H1 (cell line): ENCODE measurements around the gene C11orf54. TPM values are rescaled to one million over a fixed set of nuclear protein-coding genes. Genes with fewer than 3 reads are reported as not detected.
A peak's percentile ranks its signal among the peaks of the same experiment; 100 is the strongest.

Experiments used
- CTCF ChIA-PET: fragments of 300-600 bp; sonication (Branson Sonifier 250); formaldehyde crosslinking; loops from one replicate; lab custom pipeline; 2021; ENCODE audit not compliant: partially characterized antibody; lab: Charles Lee
- POLR2A ChIA-PET: fragments of 300-600 bp; sonication (Branson Sonifier 250); formaldehyde crosslinking; loops from one replicate; lab custom pipeline; 2021; ENCODE audit warnings: inconsistent platforms; ENCODE audit not compliant: partially characterized antibody; lab: Charles Lee
- DNase-seq, 2 experiments: peaks; one replicate each; pipeline versions ENCODE4 v3.0.0 to v3.0.0-alpha.2; 2010 to 2022; ENCODE audit warnings: low spot score in 2 of 2, low read depth in 1 of 2, mixed read lengths in 1 of 2
- FAIRE-seq: peaks from 2 replicates; lab custom pipeline; 2011; peaks lifted over from hg19 to GRCh38; lab: Jason Lieb, UNC
- H2AFZ ChIP-seq: 2 replicates; pipeline ENCODE4 v1.8.1; 2012; ENCODE audit warnings: low read length, inconsistent platforms
- H2AK5ac ChIP-seq: 2 replicates; pipeline ENCODE4 v1.6.1; 2013; ENCODE audit warnings: low read depth, low read length
- H2BK120ac ChIP-seq: replicated peaks from 2 replicates; pipeline ENCODE3; 2013; ENCODE audit warnings: low read depth, low read length, inconsistent platforms
- H2BK12ac ChIP-seq: 2 replicates; pipeline ENCODE4 v1.6.1; 2013; ENCODE audit warnings: low read depth, low read length
- H2BK15ac ChIP-seq: 2 replicates; pipeline ENCODE4 v1.6.1; 2013; ENCODE audit warnings: low read length
- H2BK20ac ChIP-seq: 2 replicates; pipeline ENCODE4 v1.6.1; 2013; ENCODE audit warnings: low read length
- H2BK5ac ChIP-seq: 2 replicates; pipeline ENCODE4 v1.6.1; 2013; ENCODE audit warnings: low read depth, low read length
- H3K14ac ChIP-seq: 2 replicates; pipeline ENCODE4 v1.6.1; 2013; ENCODE audit warnings: inconsistent platforms; ENCODE audit not compliant: insufficient read length
- H3K18ac ChIP-seq: 2 replicates; pipeline ENCODE4 v1.6.1; 2013; ENCODE audit warnings: low read length; ENCODE audit errors: extremely low read depth
- H3K23ac ChIP-seq: 2 replicates; pipeline ENCODE4 v1.6.1; 2013; ENCODE audit warnings: inconsistent platforms; ENCODE audit not compliant: insufficient read length
- H3K23me2 ChIP-seq: 2 replicates; pipeline ENCODE4 v1.6.1; 2013; ENCODE audit warnings: low read depth, low read length
- H3K27ac ChIP-seq: 2 replicates; pipeline ENCODE4 v1.6.1; 2011; ENCODE audit warnings: low read depth, low read length, inconsistent platforms
- H3K27me3 ChIP-seq, 4 experiments: replicated peaks in 1 of 4; 1 replicate in 1 of 4; 2 replicates in 3 of 4; pipeline versions ENCODE4 v1.6.1 to v1.8.1; 2011 to 2013; ENCODE audit warnings: low read length in 3 of 4, mild to moderate bottlenecking in 3 of 4, inconsistent platforms in 2 of 4, mixed read lengths in 2 of 4, moderate library complexity in 1 of 4; ENCODE audit not compliant: control insufficient read depth in 3 of 4, insufficient read depth in 3 of 4; ENCODE audit errors: extremely low read depth in 1 of 4
- H3K36me3 ChIP-seq, 4 experiments: 2 replicates each; pipeline versions ENCODE4 v1.6.1 to v1.8.1; 2011 to 2013; ENCODE audit warnings: mild to moderate bottlenecking in 4 of 4, low read length in 3 of 4, moderate library complexity in 2 of 4, control low read depth in 1 of 4, inconsistent platforms in 1 of 4; ENCODE audit not compliant: insufficient read depth in 4 of 4, control insufficient read depth in 2 of 4
- H3K4ac ChIP-seq: replicated peaks from 2 replicates; pipeline ENCODE3; 2013; ENCODE audit warnings: low read length, low read depth, mixed read lengths, inconsistent platforms; ENCODE audit not compliant: insufficient read length
- H3K4me1 ChIP-seq, 4 experiments: replicated peaks in 1 of 4; 1 replicate in 1 of 4; 2 replicates in 3 of 4; pipeline versions ENCODE4 v1.6.1 to v1.8.1; 2011 to 2013; ENCODE audit warnings: low read length in 3 of 4, inconsistent platforms in 2 of 4, mixed read lengths in 1 of 4; ENCODE audit not compliant: insufficient read depth in 4 of 4, control insufficient read depth in 3 of 4
- H3K4me2 ChIP-seq, 2 experiments: 2 replicates each; pipeline versions ENCODE4 v1.6.1 to v1.8.1; 2011 to 2013; ENCODE audit warnings: low read depth in 2 of 2, low read length in 2 of 2, control low read depth in 1 of 2, inconsistent platforms in 1 of 2, mild to moderate bottlenecking in 1 of 2; ENCODE audit not compliant: insufficient read depth in 1 of 2
- H3K4me3 ChIP-seq, 4 experiments: fragments of 200-600, 300-600 bp in 1 of 4; sonication (generic), shearing (Covaris generic), sonication (Bioruptor Twin) in 1 of 4; 2 replicates each; pipeline versions ENCODE4 v1.5.1 to v1.8.1; 2011 to 2016; ENCODE audit warnings: low read length in 4 of 4, low read depth in 3 of 4, control low read depth in 2 of 4, inconsistent platforms in 2 of 4, mild to moderate bottlenecking in 2 of 4, mixed read lengths in 1 of 4, moderate library complexity in 1 of 4; ENCODE audit not compliant: insufficient read depth in 2 of 4; ENCODE audit errors: extremely low read depth in 1 of 4
- H3K56ac ChIP-seq: replicated peaks from 2 replicates; pipeline ENCODE3; 2013; ENCODE audit warnings: low read depth, mild to moderate bottlenecking, mixed read lengths, low read length, inconsistent platforms; ENCODE audit not compliant: insufficient read length
- H3K79me1 ChIP-seq: 2 replicates; pipeline ENCODE4 v1.6.1; 2013; ENCODE audit warnings: low read depth, low read length, control low read depth
- H3K79me2 ChIP-seq, 2 experiments: 2 replicates each; pipeline versions ENCODE4 v1.6.1 to v1.8.1; 2012 to 2013; ENCODE audit warnings: low read length in 2 of 2, mild to moderate bottlenecking in 2 of 2, inconsistent platforms in 1 of 2; ENCODE audit not compliant: insufficient read depth in 2 of 2, control insufficient read depth in 1 of 2
- H3K9ac ChIP-seq, 4 experiments: replicated peaks in 1 of 4; 1 replicate in 1 of 4; 2 replicates in 3 of 4; pipeline versions ENCODE4 v1.6.1 to v1.8.1; 2011 to 2013; ENCODE audit warnings: low read depth in 3 of 4, low read length in 3 of 4, control low read depth in 2 of 4, mild to moderate bottlenecking in 2 of 4, moderate library complexity in 2 of 4, inconsistent platforms in 1 of 4; ENCODE audit errors: extremely low read depth in 1 of 4
- H3K9me3 ChIP-seq, 2 experiments: 2 replicates each; pipeline versions ENCODE4 v1.6.1 to v1.8.1; 2012 to 2013; ENCODE audit warnings: mild to moderate bottlenecking in 2 of 2, moderate library complexity in 2 of 2, control low read depth in 1 of 2, inconsistent platforms in 1 of 2, low read depth in 1 of 2, low read length in 1 of 2, mixed read lengths in 1 of 2; ENCODE audit not compliant: insufficient read depth in 2 of 2
- H4K20me1 ChIP-seq, 2 experiments: replicated peaks in 1 of 2; 2 replicates each; pipeline versions ENCODE3 to v1.8.1; 2011 to 2013; ENCODE audit warnings: inconsistent platforms in 2 of 2, low read length in 2 of 2, mild to moderate bottlenecking in 1 of 2; ENCODE audit not compliant: insufficient read depth in 2 of 2, control insufficient read depth in 1 of 2
- H4K5ac ChIP-seq: 2 replicates; pipeline ENCODE4 v1.6.1; 2013; ENCODE audit warnings: low read length, low read depth, mixed read lengths, inconsistent platforms; ENCODE audit not compliant: insufficient read length
- H4K8ac ChIP-seq: 2 replicates; pipeline ENCODE4 v1.8.0; 2013; ENCODE audit warnings: mild to moderate bottlenecking, moderate library complexity, low read length, inconsistent platforms; ENCODE audit not compliant: insufficient read depth; ENCODE audit errors: extremely low read depth
- H4K91ac ChIP-seq: replicated peaks from 2 replicates; pipeline ENCODE3; 2013; ENCODE audit warnings: low read length, mixed read lengths, inconsistent platforms; ENCODE audit not compliant: insufficient read length
- BRCA1 ChIP-seq: IDR thresholded peaks from 2 replicates; pipeline ENCODE4 v1.6.1; 2012; ENCODE audit warnings: low read depth, low read length, improper control_type of control experiment
- CBX5 ChIP-seq: fragments of 300-800, 300-1000 bp; sonication (generic); IDR thresholded peaks from 2 replicates; pipeline ENCODE4 v1.7.1; 2016; ENCODE audit warnings: antibody characterized with exemption, low read length, low read depth
- CTBP2 ChIP-seq: IDR thresholded peaks from 2 replicates; pipeline ENCODE4 v1.7.0; 2011; ENCODE audit warnings: borderline replicate concordance, mild to moderate bottlenecking, moderate library complexity, mixed read lengths, low read length; ENCODE audit not compliant: insufficient read depth, insufficient read length
- EP300 ChIP-seq, 2 experiments: IDR thresholded peaks; 1 replicate in 1 of 2; 2 replicates in 1 of 2; pipeline ENCODE4 v1.6.1; 2011 to 2012; ENCODE audit warnings: low read depth in 2 of 2, low read length in 2 of 2, mild to moderate bottlenecking in 2 of 2, borderline replicate concordance in 1 of 2, inconsistent platforms in 1 of 2, moderate library complexity in 1 of 2
- GTF2F1 ChIP-seq: IDR thresholded peaks from 2 replicates; pipeline ENCODE4 v1.6.1; 2012; ENCODE audit warnings: low read depth, low read length, improper control_type of control experiment, borderline replicate concordance
- MAFK ChIP-seq: IDR thresholded peaks from 2 replicates; pipeline ENCODE4 v1.6.1; 2012; ENCODE audit warnings: low read depth, mild to moderate bottlenecking, improper control_type of control experiment, low read length
- NANOG ChIP-seq: IDR thresholded peaks from 2 replicates; pipeline ENCODE4 v1.6.1; 2011; ENCODE audit warnings: low read length, low read depth, mild to moderate bottlenecking, inconsistent platforms; ENCODE audit not compliant: insufficient read depth, poor library complexity, severe bottlenecking
- SIN3A ChIP-seq, 2 experiments: IDR thresholded peaks in 1 of 2; conservative IDR thresholded peaks in 1 of 2; 2 replicates each; pipeline ENCODE4 v1.6.1; 2011 to 2012; ENCODE audit warnings: low read length in 2 of 2, improper control_type of control experiment in 1 of 2, low read depth in 1 of 2, mild to moderate bottlenecking in 1 of 2
- WGBS, 2 experiments: shearing (Covaris generic) in 1 of 2; methylation state at CpG; one replicate each; pipeline versions ENCODE4 v1.1.6 to v1.1.7; 2013 to 2015; ENCODE audit warnings: low lambda C conversion rate in 2 of 2, mixed read lengths in 2 of 2, inconsistent platforms in 1 of 2, low coverage in 1 of 2, missing lambda C conversion rate in 1 of 2; ENCODE audit not compliant: insufficient replicate concordance in 2 of 2, insufficient coverage in 1 of 2, insufficient read length in 1 of 2; ENCODE audit errors: extremely low coverage in 1 of 2, missing lambda C conversion rate in 1 of 2; 5-methylcytosine and 5-hydroxymethylcytosine counted together
- polyA plus RNA-seq, 7 experiments: library from polyadenylated mRNA; depleted of rRNA in 3 of 7; stranded (reverse) in 5 of 7; unstranded in 2 of 7; fragments of >200 nt in 5 of 7; fragments of 200-250 nt in 2 of 7; gene quantifications; 1 replicate in 5 of 7; 2 replicates in 1 of 7; 4 replicates in 1 of 7; pipeline versions ENCODE4 v1.2.1 to v1.2.3, GENCODE V29; 2011 to 2013; ENCODE audit warnings: missing spikeins in 2 of 7, mixed read lengths in 2 of 7
- total RNA-seq: library from RNA; stranded (reverse); fragmentation: NEBNext Ultra II Directional; extraction: Animal tissue kit (Norgen Biotek cat#: 25700); gene quantifications from 2 replicates; pipeline ENCODE4 v1.2.1, GENCODE V29; 2021

C11orf54 gene
- total and polyA plus RNA-seq, 2 of the 8 experiments (the other 6 are each of a cell fraction or from before 2014, with no cell fraction given): 14.7 to 24.5 TPM

DNA sequence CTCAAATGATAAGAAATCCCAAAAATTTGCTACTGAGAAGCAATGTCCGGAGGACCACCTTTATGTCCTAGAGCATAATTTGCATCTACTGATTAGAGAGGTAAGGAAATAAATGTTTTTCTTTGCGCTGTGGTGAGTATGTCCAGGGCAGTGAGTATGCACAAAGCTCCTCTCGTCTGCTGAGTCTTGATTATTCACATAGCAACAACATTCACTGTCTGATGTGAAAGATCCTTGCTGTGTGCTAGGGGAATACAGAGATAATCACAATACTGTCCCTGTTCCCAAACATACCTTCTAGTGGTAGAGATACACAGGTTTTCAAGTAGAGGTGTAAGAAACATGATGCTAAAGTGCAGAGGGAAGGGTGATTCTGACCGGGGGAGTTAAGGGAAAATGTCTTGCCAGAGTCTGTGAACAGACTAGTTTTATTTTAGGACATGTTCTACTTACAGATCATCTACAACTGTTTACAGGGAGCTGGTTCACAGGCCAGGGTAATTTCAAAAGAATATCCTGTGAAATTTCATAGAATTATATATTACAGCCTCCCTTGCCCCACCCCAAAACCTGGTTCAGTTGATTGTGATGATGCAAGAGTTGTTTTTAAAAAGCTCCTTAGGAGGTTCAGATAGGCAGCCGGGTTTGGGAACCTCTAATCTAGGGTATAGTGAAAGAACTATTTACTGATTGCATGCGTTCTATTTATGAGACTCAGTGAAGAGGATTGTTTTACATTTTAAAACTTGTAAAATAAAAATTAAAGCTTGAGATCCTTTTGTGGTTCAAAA, 55.2 kb downstream of the C11orf54 start:
- H3K23ac ChIP-seq: no peak overlapping the region
- no peak for TF ChIP-seq CTBP2
- TF ChIP-seq MAFK: no peak
- no peak for TF ChIP-seq NANOG
- no peak for TF ChIP-seq EP300 (IDR thresholded peaks at IDR 0.05; ENCODE audit: borderline replicate concordance in 1 of 2, low read depth in 2 of 2, low read length in 2 of 2)
- TF ChIP-seq GTF2F1: no peak
- TF ChIP-seq CBX5: no peak
- no peak for TF ChIP-seq SIN3A (conservative IDR thresholded peaks at IDR 0.05 in 1 of 2, IDR thresholded peaks at IDR 0.05 in 1 of 2; ENCODE audit: low read depth in 1 of 2, low read length in 2 of 2)
- no peak for TF ChIP-seq BRCA1
- H2BK120ac ChIP-seq: no peak overlapping the region
- H3K9ac ChIP-seq: peak overlapping the region in 1 of 4 experiments; percentile 49; a peak in 1 of 7 replicates
- no peak overlapping the region for H2BK5ac ChIP-seq
- H4K5ac ChIP-seq: no peak overlapping the region
- no peak overlapping the region for H3K4me2 ChIP-seq
- H2AFZ ChIP-seq: no peak overlapping the region
- no peak overlapping the region for H3K4ac ChIP-seq
- DNase-seq (no peak), FAIRE-seq (no peak)
- H3K14ac ChIP-seq: no peak overlapping the region
- H2AK5ac ChIP-seq: no peak overlapping the region
- no peak overlapping the region for H3K18ac ChIP-seq
- WGBS, 2 experiments: 92% methylated on average over 6 of the region's 6 CpGs; no CpG with 5 or more reads in 1 of the 2 experiments
- no peaks in the 10 kb centered on the region for H3K27me3 ChIP-seq
- ChIA-PET CTCF (interaction anchor here (0.7 to 0.9 kb wide), 2 partner anchors 13 to 21 kb away, joined by 3 read pairs; partner anchors contain the start of gene MED17), POLR2A (interaction anchor here (0.8 to 3.1 kb wide), 6 partner anchors 10 to 66 kb away, joined by 4 to 12 read pairs (median 6); partner anchors contain the start of genes C11orf54, MED17 and TAF1D)
- H4K91ac ChIP-seq: no peak overlapping the region
- H2BK15ac ChIP-seq: no peak overlapping the region
- H3K79me2 ChIP-seq: peaks cover 0 to 6% of the 10 kb centered on the region in 2 experiments; a peak in 2 of 4 replicates
- H3K4me1 ChIP-seq: no peaks in the 10 kb centered on the region
- H3K9me3 ChIP-seq: no peaks in the 10 kb centered on the region
- H3K27ac ChIP-seq: no peak overlapping the region
- no peak overlapping the region for H2BK20ac ChIP-seq
- no peak overlapping the region for H3K4me3 ChIP-seq
- no peak overlapping the region for H2BK12ac ChIP-seq
- H4K8ac ChIP-seq: no peak overlapping the region
- H3K56ac ChIP-seq: no peak overlapping the region
- H3K36me3 ChIP-seq: peaks cover 27 to 89% (median 67%) of the 10 kb centered on the region in 4 experiments
- H3K79me1 ChIP-seq: no peaks in the 10 kb centered on the region
- H4K20me1 ChIP-seq: peaks cover 3% of the 10 kb centered on the region in 2 experiments
- H3K23me2 ChIP-seq: no peaks in the 10 kb centered on the region
